Gastrocnemius medialis (tissue), 4 donors: ENCODE results near the gene PDGFC. TPM values are rescaled to one million over a fixed set of nuclear protein-coding genes. Genes with fewer than 3 reads are reported as not detected.

ENCODE experiments used
- ATAC-seq, 2 donors: fragments of 150-250 bp; one replicate each; pipeline ENCODE4 v1.9.1; 2016
- DNase-seq, 2 donors: peaks; one replicate each; pipeline ENCODE4 v3.0.0-alpha.2; 2019
- H3K27ac ChIP-seq, 4 donors: fragments of 200-600 bp; sonication (generic); 1 replicate in 1 of 4; 2 replicates in 3 of 4; pipeline ENCODE4 v1.5.1; 2016 to 2018; ENCODE audit warnings: mild to moderate bottlenecking in 2 of 4, moderate library complexity in 1 of 4
- H3K27me3 ChIP-seq, 3 donors: fragments of 200-600 bp; sonication (generic) in 2 of 3; 1 replicate in 1 of 3; 2 replicates in 2 of 3; pipeline versions ENCODE4 v1.5.1 to v1.6.0; 2016 to 2019; ENCODE audit warnings: mild to moderate bottlenecking in 1 of 3, moderate library complexity in 1 of 3
- H3K36me3 ChIP-seq, 2 donors: fragments of 200-600 bp; sonication (generic) in 1 of 2; one replicate each; pipeline ENCODE4 v1.5.1; 2017 to 2018
- H3K4me1 ChIP-seq, 2 donors: fragments of 200-600 bp; sonication (generic) in 1 of 2; one replicate each; pipeline ENCODE4 v1.5.1; 2016 to 2017; ENCODE audit warnings: mild to moderate bottlenecking in 2 of 2
- H3K4me3 ChIP-seq, 4 donors: fragments of 200-600 bp; sonication (generic) in 3 of 4; 1 replicate in 1 of 4; 2 replicates in 3 of 4; pipeline ENCODE4 v1.5.1; 2016 to 2019; ENCODE audit warnings: mild to moderate bottlenecking in 2 of 4
- H3K9me3 ChIP-seq, 3 donors: fragments of 200-600 bp; sonication (generic) in 2 of 3; 1 replicate in 1 of 3; 2 replicates in 2 of 3; pipeline ENCODE4 v1.5.1; 2016 to 2019
- POLR2A ChIP-seq, 2 donors: fragments of 450-650 bp; IDR thresholded peaks; one replicate each; pipeline ENCODE4 v1.6.1; 2017; ENCODE audit warnings: antibody characterized with exemption in 2 of 2, mild to moderate bottlenecking in 2 of 2, moderate library complexity in 2 of 2
- in situ Hi-C, 4 donors: fragments of 200-750 bp; cut with MboI; loops; one replicate each; pipeline versions ENCODE4 v1.15.0 to v1.8.0; 2017; ENCODE audit warnings: low sequenced_read_pairs in 4 of 4
- intact Hi-C: fragments of 100-400 bp; cut with DNase I; formaldehyde crosslinking; loops from one replicate; pipeline ENCODE4 v1.15.1; 2023; ENCODE audit warnings: low total_unique reads
- total RNA-seq, 4 donors: library from RNA; depleted of rRNA; stranded (reverse); fragments of >200 nt; gene quantifications; one replicate each; pipeline versions ENCODE4 v1.1.0 to v1.2.3, GENCODE V29; 2016
- TF ChIP-seq, protein P1 (sequence below), 5 experiments: fragments of 450-650 bp in 3 of 5; fragments of 200-600 bp in 2 of 5; sonication (generic) in 2 of 5; IDR thresholded peaks in 4 of 5; conservative IDR thresholded peaks in 1 of 5; 1 replicate in 4 of 5; 2 replicates in 1 of 5; pipeline ENCODE4 v1.5.1; 2016 to 2019; ENCODE audit warnings: antibody characterized with exemption in 5 of 5, mild to moderate bottlenecking in 3 of 5, moderate library complexity in 3 of 5

The PDGFC gene
- total RNA-seq, 4 donors from 2014 or later, result 4.4 to 10.7 (median 6.3) TPM

DNA sequence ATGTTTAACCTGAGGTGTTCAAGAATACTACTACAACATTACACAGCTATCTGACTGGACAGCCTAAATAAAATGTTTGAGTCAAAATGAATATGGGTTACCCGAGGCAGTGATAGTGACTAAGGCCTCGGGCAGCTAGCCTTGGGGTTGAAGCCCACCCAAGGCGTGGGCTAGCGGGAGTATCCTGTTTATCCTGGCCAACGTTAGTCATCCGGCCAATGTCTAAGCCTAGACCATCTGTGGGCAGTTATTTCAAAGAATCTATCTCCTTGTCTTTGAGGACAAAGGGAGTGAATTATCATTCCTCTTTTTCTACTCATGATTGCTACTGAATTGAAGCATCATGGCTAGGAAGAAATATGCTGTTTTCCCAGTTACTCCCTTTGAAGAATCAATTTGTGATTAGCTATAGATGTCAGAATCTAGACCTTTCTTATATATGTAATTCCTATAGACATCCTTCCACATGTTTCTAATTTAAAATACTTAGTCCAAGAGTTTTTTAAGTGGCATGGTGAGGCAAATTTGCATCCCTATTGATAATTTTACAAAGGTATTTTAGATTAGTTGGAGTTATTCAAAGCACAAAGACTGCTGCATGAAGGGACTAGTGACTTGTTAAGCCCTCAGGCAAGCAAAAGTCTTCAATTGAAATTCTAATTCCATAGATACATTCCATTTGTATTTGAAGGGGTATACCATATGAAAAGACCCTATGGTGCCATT lies 6.0 kb upstream of the PDGFC start:
- no peak overlapping the region for H3K4me3 ChIP-seq
- no peaks in the 10 kb centered on the region for H3K9me3 ChIP-seq
- H3K4me1 ChIP-seq, result no peaks in the 10 kb centered on the region
- in situ Hi-C loops, result loop anchor here in 1 of 4 donors (10.0 kb wide), 1 partner anchor 67 kb away; no protein-coding TSS in a partner anchor
- H3K27me3 ChIP-seq, result no peaks in the 10 kb centered on the region
- no peaks in the 10 kb centered on the region for H3K36me3 ChIP-seq
- DNase-seq, result no peak
- ATAC-seq, result no peak
- TF ChIP-seq, protein P1, sequence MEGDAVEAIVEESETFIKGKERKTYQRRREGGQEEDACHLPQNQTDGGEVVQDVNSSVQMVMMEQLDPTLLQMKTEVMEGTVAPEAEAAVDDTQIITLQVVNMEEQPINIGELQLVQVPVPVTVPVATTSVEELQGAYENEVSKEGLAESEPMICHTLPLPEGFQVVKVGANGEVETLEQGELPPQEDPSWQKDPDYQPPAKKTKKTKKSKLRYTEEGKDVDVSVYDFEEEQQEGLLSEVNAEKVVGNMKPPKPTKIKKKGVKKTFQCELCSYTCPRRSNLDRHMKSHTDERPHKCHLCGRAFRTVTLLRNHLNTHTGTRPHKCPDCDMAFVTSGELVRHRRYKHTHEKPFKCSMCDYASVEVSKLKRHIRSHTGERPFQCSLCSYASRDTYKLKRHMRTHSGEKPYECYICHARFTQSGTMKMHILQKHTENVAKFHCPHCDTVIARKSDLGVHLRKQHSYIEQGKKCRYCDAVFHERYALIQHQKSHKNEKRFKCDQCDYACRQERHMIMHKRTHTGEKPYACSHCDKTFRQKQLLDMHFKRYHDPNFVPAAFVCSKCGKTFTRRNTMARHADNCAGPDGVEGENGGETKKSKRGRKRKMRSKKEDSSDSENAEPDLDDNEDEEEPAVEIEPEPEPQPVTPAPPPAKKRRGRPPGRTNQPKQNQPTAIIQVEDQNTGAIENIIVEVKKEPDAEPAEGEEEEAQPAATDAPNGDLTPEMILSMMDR (IDR thresholded peaks at IDR 0.05 in 4 of 5, conservative IDR thresholded peaks at IDR 0.05 in 1 of 5), result no peak
- no peak for TF ChIP-seq POLR2A (IDR thresholded peaks at IDR 0.05)
- no peak overlapping the region for H3K27ac ChIP-seq
- intact Hi-C loops, result no loop called here

DNA sequence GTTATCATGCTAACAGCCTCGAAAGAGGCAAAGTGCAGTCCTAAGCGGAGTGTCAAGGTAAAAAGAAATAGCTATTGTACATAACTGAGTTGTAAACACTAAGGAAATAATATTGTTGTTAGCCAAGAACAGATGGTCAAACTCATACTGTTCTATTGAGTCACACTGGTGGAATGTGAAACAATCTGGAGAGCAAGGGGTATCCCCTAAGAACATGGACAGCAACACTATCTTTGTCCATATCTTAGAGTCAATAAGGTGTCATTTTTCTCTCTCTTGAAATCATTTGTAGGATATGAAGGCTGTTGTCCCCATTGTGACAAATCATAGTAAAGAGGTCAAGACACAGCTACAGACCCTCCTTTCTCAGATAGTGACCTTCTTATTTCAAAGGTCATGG lies 4.5 kb upstream of the PDGFC start:
- Histone ChIP-seq H3K4me1 (no peaks in the 10 kb centered on the region), H3K27me3 (no peaks in the 10 kb centered on the region), H3K36me3 (no peaks in the 10 kb centered on the region), H3K9me3 (no peaks in the 10 kb centered on the region), H3K27ac (no peak overlapping the region), H3K4me3 (no peak overlapping the region)
- ATAC-seq (no peak), DNase-seq (no peak)
- intact Hi-C loops, result no loop called here
- no peak for TF ChIP-seq POLR2A (IDR thresholded peaks at IDR 0.05)
- TF ChIP-seq, protein P1 (IDR thresholded peaks at IDR 0.05 in 4 of 5, conservative IDR thresholded peaks at IDR 0.05 in 1 of 5), result no peak
- in situ Hi-C loops, result loop anchor here in 1 of 4 donors (10.0 kb wide), 1 partner anchor 69 kb away; no protein-coding TSS in a partner anchor

DNA sequence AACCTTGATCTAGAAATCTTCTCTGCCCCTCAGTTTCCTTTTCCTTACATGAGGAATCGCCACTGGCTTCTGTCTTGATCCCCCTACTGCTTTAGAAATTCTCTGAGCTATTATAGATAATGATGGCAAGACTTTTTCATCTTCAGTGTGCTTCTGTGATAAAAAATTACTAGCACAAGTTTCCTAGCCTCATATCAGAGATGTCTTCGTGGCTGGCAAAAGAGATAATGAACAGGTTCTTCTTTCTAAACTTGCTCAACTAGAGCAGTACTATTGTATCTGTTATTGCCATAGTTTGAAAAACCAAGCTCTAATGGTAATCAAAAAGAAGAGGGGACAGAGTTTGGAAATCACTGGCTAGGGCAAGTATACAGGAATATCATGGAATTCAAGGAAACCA lies 4.1 kb upstream of the PDGFC start:
- intact Hi-C loops, result no loop called here

DNA sequence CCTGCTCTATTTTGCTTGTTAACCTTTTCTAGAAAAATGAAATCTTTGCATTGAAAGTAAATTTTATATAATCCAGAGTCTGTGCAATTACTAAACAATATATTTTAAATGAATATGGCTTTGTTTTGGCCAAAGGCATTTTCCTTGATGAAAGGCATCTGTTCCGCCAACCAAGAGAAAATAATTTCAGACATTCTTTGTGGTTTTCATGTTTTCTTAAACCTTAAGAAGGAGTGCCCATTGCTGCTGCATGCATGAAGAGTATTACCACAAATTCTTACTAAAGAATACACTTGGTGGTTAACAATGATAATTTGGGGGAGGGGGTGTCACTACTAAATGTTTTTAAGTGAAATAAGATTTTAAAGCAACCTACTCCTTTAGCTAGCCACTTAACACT lies 2.7 kb upstream of the PDGFC start:
- TF ChIP-seq POLR2A (IDR thresholded peaks at IDR 0.05), result no peak
- TF ChIP-seq, protein P1 (IDR thresholded peaks at IDR 0.05 in 4 of 5, conservative IDR thresholded peaks at IDR 0.05 in 1 of 5), result no peak
- DNase-seq (no peak), ATAC-seq (no peak)
- no peaks in the 10 kb centered on the region for H3K27me3 ChIP-seq
- no peak overlapping the region for H3K4me3 ChIP-seq
- H3K4me1 ChIP-seq, result peaks cover 7 to 10% of the 10 kb centered on the region in 2 donors
- intact Hi-C loops, result loop anchor here (5.0 kb wide), 1 partner anchor 202 kb away; no protein-coding TSS in a partner anchor
- H3K36me3 ChIP-seq, result no peaks in the 10 kb centered on the region
- no peak overlapping the region for H3K27ac ChIP-seq
- H3K9me3 ChIP-seq, result no peaks in the 10 kb centered on the region
- in situ Hi-C loops, result loop anchor here in 2 of 4 donors (10.0 to 25.0 kb wide), 2 partner anchors 71 to 187 kb away; no protein-coding TSS in a partner anchor

More for the DNA sequence above, 4.1 kb upstream of the PDGFC start:
- Histone ChIP-seq H3K4me1 (no peaks in the 10 kb centered on the region), H3K27me3 (no peaks in the 10 kb centered on the region), H3K9me3 (no peaks in the 10 kb centered on the region), H3K36me3 (no peaks in the 10 kb centered on the region), H3K27ac (no peak overlapping the region), H3K4me3 (no peak overlapping the region)
- ATAC-seq (no peak), DNase-seq (no peak)
- TF ChIP-seq, protein P1 (IDR thresholded peaks at IDR 0.05 in 4 of 5, conservative IDR thresholded peaks at IDR 0.05 in 1 of 5), result no peak
- no peak for TF ChIP-seq POLR2A (IDR thresholded peaks at IDR 0.05)
- in situ Hi-C loops, result loop anchor here in 1 of 4 donors (10.0 kb wide), 1 partner anchor 69 kb away; no protein-coding TSS in a partner anchor
